Activated CD4-positive, alpha-beta memory T cell treated with anti-CD3 and anti-CD28 coated beads, Interleukin-2, amount 10 ng/mL, durations not matched to agents 7 days and 5 days (primary cell): ENCODE results near the gene PSPH. TPM values are rescaled to one million over a fixed set of nuclear protein-coding genes. Genes with fewer than 3 reads are reported as not detected.
"Not testable (repeated sequence)": the region's sequence is repeated elsewhere in the genome, so short reads cannot be mapped to it uniquely, and the experiment has no call there.

Source experiments
- CTCF ChIA-PET: fragments of 350-600 bp; sonication (Branson Sonifier 250); formaldehyde crosslinking; loops from one replicate; lab custom pipeline; 2021; ENCODE audit warnings: antibody characterized with exemption, inconsistent platforms; lab: Charles Lee
- POLR2A ChIA-PET: fragments of 350-600 bp; sonication (Branson Sonifier 250); formaldehyde crosslinking; loops from one replicate; lab custom pipeline; 2021; ENCODE audit warnings: antibody characterized with exemption; lab: Charles Lee
- DNase-seq: peaks from one replicate; pipeline ENCODE4 v3.0.0-alpha.2; 2020
- H3K27ac Mint-ChIP-seq: one replicate; pipeline ENCODE4 v1.8.0; 2021; ENCODE audit warnings: mild to moderate bottlenecking, mixed read lengths
- H3K27me3 Mint-ChIP-seq: one replicate; pipeline ENCODE4 v1.8.0; 2021; ENCODE audit warnings: mixed read lengths
- H3K36me3 Mint-ChIP-seq: one replicate; pipeline ENCODE4 v1.8.0; 2021; ENCODE audit warnings: low read depth, mixed read lengths
- H3K4me1 Mint-ChIP-seq: one replicate; pipeline ENCODE4 v1.8.0; 2021; ENCODE audit warnings: mixed read lengths
- H3K4me3 Mint-ChIP-seq: one replicate; pipeline ENCODE4 v1.8.0; 2021; ENCODE audit warnings: mild to moderate bottlenecking, mixed read lengths
- H3K9me3 Mint-ChIP-seq: one replicate; pipeline ENCODE4 v1.8.0; 2021; ENCODE audit warnings: mixed read lengths
- total RNA-seq, 2 experiments: library from RNA; stranded (reverse); gene quantifications; one replicate each; pipeline ENCODE4 v1.2.3, GENCODE V29; 2021

The PSPH gene
- 10 to 100 TPM; 12.0 to 13.7 TPM for total RNA-seq

GRCh38 chr7:56051339-56052191 is at the start of gene PSPH, which contains the start of gene CCT6A:
Gene PSPH (minus strand): TSS chr7:56051444. CDS start chr7:56021212, 30,232 bp downstream.
Gene CCT6A (plus strand): TSS chr7:56051765. CDS start chr7:56051849, 84 bp downstream.
- CTCF ChIA-PET, result interaction anchor here (0.7 to 2.0 kb wide), 9 partner anchors 8 to 87 kb away, joined by 3 to 18 read pairs (median 4); partner anchors contain the start of genes CHCHD2, NIPSNAP2 and SUMF2
- H3K36me3 Mint-ChIP-seq, result peaks cover 38% of the 10 kb centered on the region
- H3K4me1 Mint-ChIP-seq, result peaks cover 50% of the 10 kb centered on the region
- H3K9me3 Mint-ChIP-seq, result no peaks in the 10 kb centered on the region
- DNase-seq, result peak; percentile 91
- POLR2A ChIA-PET, result interaction anchor here (0.7 to 2.2 kb wide), 14 partner anchors 10 to 1292 kb away, joined by 3 to 40 read pairs (median 4); partner anchors contain the start of genes CHCHD2, SEC61G and SUMF2
- H3K4me3 Mint-ChIP-seq, result peak within 1 kb of the TSS; percentile 96
- H3K27ac Mint-ChIP-seq, result peak within 1 kb of the TSS; percentile 89
- no peaks in the 10 kb centered on the region for H3K27me3 Mint-ChIP-seq

- H3K4me1 Mint-ChIP-seq, result peaks cover 17% of the 10 kb centered on the region
- H3K36me3 Mint-ChIP-seq, result peaks cover 47% of the 10 kb centered on the region
- H3K27ac Mint-ChIP-seq, result no peak overlapping the region
- POLR2A ChIA-PET, result no interaction called here
- no peak overlapping the region for H3K4me3 Mint-ChIP-seq
- no peaks in the 10 kb centered on the region for H3K9me3 Mint-ChIP-seq
- H3K27me3 Mint-ChIP-seq, result no peaks in the 10 kb centered on the region
- CTCF ChIA-PET, result interaction anchor here (0.7 kb wide), 1 partner anchor 9 kb away, joined by 3 read pairs; no protein-coding TSS in a partner anchor
- DNase-seq, result no peak
These were observed 48.4 kb upstream of the PSPH start for GRCh38 chr7:56099653-56100052.

DNA sequence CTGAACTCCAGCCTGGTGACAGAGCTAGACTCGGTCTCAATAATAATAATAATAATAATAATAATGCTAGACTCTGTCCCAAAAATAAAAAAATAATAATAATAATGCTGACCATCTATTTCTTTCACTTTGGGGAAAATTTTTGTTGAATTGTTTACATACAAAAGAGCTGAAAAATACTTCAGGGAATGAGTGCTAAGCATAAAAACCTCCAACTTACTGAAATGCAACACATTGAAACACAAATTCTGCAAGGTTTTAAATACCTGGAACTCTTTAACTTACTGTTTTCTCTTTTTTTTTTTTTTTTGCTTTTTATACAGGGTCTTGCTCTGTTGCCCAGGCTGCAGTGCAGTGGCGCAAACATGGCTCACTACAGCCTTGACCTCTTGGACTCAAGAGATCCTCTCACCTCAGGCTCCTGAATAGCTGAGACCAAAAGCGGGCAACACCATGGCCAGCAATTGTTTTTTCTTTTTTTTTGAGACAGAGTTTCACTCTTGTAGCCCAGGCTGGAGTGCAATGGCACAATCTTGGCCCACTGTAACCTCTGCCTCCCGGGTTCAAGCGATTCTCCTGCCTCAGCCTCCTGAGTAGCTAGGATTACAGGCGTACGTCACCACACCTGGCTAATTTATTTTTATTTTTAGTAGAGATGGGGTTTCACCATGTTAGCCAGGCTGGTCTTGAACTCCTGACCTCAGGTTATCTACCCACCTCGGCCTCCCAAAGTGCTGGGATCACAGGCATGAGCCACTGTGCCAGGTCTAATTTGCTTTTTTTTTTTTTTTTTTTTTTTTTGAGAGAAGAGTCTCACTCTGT is 47.2 kb upstream of the PSPH start:
- H3K27ac Mint-ChIP-seq, H3K27me3 Mint-ChIP-seq, DNase-seq, CTCF ChIA-PET, H3K4me3 Mint-ChIP-seq, H3K4me1 Mint-ChIP-seq, H3K9me3 Mint-ChIP-seq: not testable (repeated sequence)
- peaks cover 38% of the 10 kb centered on the region for H3K36me3 Mint-ChIP-seq
- POLR2A ChIA-PET, result interaction anchor here (0.9 to 1.4 kb wide), 3 partner anchors 8 to 35 kb away, joined by 3 to 4 read pairs (median 3); partner anchors contain the start of genes CHCHD2 and SUMF2

- POLR2A ChIA-PET, result interaction anchor here (1.2 to 1.4 kb wide), 2 partner anchors 9 to 34 kb away, joined by 3 to 4 read pairs; partner anchors contain the start of genes CHCHD2 and SUMF2
- DNase-seq, result no peak
- Mint-ChIP-seq H3K27me3 (no peaks in the 10 kb centered on the region), H3K4me3 (no peak overlapping the region), H3K27ac (no peak overlapping the region), H3K36me3 (peaks cover 35% of the 10 kb centered on the region), H3K9me3 (no peaks in the 10 kb centered on the region), H3K4me1 (peaks cover 4% of the 10 kb centered on the region)
- CTCF ChIA-PET, result no interaction called here
These were observed 46.5 kb upstream of the PSPH start for GRCh38 chr7:56097700-56098099.

DNA sequence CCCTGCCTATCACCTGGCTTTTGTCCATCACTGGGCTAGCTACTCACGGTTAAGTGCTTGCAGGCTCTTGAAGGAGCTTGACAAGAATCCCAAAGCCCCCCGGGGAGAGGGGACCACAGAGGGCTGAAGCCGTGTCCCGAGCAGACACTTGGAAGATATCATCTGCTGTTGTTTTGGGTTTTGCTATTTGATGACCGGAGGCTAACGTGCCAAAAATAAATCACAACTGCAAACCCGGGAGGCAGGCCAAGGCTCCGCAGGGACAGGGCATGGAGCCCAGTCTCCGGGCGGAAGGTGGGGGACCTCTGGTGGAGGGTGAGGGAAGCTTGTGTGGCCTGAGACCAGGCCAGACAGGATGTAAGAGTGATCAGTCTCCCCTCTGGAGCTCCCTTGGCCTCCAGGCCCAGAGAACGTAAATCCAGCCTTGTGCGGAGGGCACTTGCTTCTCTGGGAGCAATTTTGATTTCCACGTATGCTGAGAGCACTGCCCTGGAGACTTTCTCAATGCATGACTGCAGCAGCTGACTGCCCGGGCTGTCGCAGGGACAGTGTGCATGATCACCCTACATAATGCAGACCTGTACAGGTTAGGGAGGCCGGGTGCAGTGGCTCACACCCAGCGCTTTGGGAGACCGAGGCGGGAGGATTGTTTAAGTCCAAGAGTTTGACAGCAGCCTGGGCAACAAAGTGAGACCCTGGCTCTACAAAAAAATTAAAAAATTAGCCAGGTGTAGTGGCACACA is 41.7 kb upstream of the PSPH start, which contains the start of gene PHKG1:
PHKG1 (minus strand) TSS at position 164 of the 743 bp plus-strand sequence. CDS start 4,011 bp downstream, outside the sequence.
- no peaks in the 10 kb centered on the region for H3K27me3 Mint-ChIP-seq

GRCh38 chr7:56092388-56092787 is 41.1 kb upstream of the PSPH start:
- not testable (repeated sequence) for H3K4me3 Mint-ChIP-seq, H3K27me3 Mint-ChIP-seq, DNase-seq, H3K4me1 Mint-ChIP-seq, H3K9me3 Mint-ChIP-seq, H3K36me3 Mint-ChIP-seq, H3K27ac Mint-ChIP-seq
- POLR2A ChIA-PET, result interaction anchor here (0.7 to 1.8 kb wide), 2 partner anchors 9 to 13 kb away, joined by 3 to 5 read pairs; partner anchors contain the start of gene CHCHD2
- CTCF ChIA-PET, result interaction anchor here (0.8 kb wide), 1 partner anchor 9 kb away, joined by 3 read pairs; no protein-coding TSS in a partner anchor

More for the DNA sequence above, 41.7 kb upstream of the PSPH start, which contains the start of gene PHKG1:
- peaks cover 2% of the 10 kb centered on the region for H3K4me1 Mint-ChIP-seq
- no peak for DNase-seq
- peaks cover 9% of the 10 kb centered on the region for H3K36me3 Mint-ChIP-seq
- no peak within 1 kb of the TSS for H3K4me3 Mint-ChIP-seq
- ChIA-PET CTCF (interaction anchor here (0.5 kb wide), 1 partner anchor 21 kb away, joined by 3 read pairs; no protein-coding TSS in a partner anchor), POLR2A (interaction anchor here (0.7 kb wide), 1 partner anchor 9 kb away, joined by 3 read pairs; no protein-coding TSS in a partner anchor)
- no peaks in the 10 kb centered on the region for H3K9me3 Mint-ChIP-seq
- H3K27ac Mint-ChIP-seq, result no peak within 1 kb of the TSS

DNA sequence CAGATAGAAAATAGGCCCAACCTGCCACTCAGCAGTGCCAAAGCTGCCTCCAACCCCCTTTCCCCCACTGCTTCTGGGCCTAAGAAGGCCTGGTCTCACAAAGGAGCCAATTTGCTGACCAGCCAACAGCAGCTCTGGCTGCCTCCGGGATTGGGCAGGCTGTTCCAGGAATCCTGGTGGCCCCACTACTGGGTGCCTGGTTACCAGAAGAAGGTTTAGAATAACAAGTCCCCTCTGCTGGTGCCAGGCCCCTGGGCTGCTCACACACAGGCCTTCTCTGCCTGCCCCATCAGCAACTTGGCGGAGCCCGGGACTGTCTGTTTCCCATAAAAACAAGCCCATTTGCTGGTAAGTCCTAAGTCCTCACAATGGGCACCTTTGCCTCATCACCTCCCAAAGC is 40.3 kb upstream of the PSPH start:
- Mint-ChIP-seq H3K4me1 (peaks cover 2% of the 10 kb centered on the region), H3K9me3 (no peaks in the 10 kb centered on the region), H3K36me3 (peaks cover 5% of the 10 kb centered on the region), H3K27ac (no peak overlapping the region), H3K4me3 (no peak overlapping the region), H3K27me3 (no peaks in the 10 kb centered on the region)
- DNase-seq, result no peak
- CTCF ChIA-PET, result interaction anchor here (0.8 kb wide), 1 partner anchor 10 kb away, joined by 3 read pairs; no protein-coding TSS in a partner anchor
- POLR2A ChIA-PET, result interaction anchor here (1.8 kb wide), 1 partner anchor 14 kb away, joined by 5 read pairs; the partner anchor contains the start of gene CHCHD2

- no peak for DNase-seq
- Mint-ChIP-seq H3K9me3 (no peaks in the 10 kb centered on the region), H3K27me3 (no peaks in the 10 kb centered on the region), H3K4me1 (no peaks in the 10 kb centered on the region), H3K27ac (no peak overlapping the region), H3K4me3 (no peak overlapping the region), H3K36me3 (peaks cover 4% of the 10 kb centered on the region)
- ChIA-PET POLR2A (interaction anchor here (1.3 to 1.5 kb wide), 3 partner anchors 14 to 23 kb away, joined by 3 to 5 read pairs (median 3); partner anchors contain the start of gene SUMF2), CTCF (no interaction called here)
These were observed 36.2 kb upstream of the PSPH start for GRCh38 chr7:56087445-56087844.

DNA sequence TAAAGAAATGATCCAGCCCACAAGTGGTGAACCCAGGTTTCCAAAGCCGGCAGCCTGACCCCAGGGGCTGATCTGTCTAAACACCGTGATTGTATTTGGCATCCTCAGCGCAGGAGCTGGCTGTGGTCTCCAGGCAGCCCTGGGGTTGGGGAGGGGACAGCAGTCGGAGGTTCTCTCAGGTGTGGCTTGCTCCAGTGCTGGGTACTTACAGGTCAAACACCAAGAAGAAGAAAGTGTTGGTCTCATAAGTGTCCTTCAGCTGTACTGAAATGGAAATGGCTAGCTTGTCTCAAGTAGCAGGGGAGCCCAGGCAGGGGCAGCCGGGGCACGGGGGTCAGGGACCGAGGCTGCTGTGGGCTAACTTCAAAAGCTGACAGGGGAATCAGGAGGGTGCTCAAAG is 35.5 kb upstream of the PSPH start:
- no peaks in the 10 kb centered on the region for H3K4me1 Mint-ChIP-seq
- H3K9me3 Mint-ChIP-seq, result no peaks in the 10 kb centered on the region
- H3K27ac Mint-ChIP-seq, result no peak overlapping the region
- no peaks in the 10 kb centered on the region for H3K27me3 Mint-ChIP-seq
- ChIA-PET POLR2A (interaction anchor here (0.9 to 1.5 kb wide), 4 partner anchors 12 to 23 kb away, joined by 3 to 5 read pairs (median 3); partner anchors contain the start of gene SUMF2), CTCF (no interaction called here)
- H3K4me3 Mint-ChIP-seq, result no peak overlapping the region
- peaks cover 9% of the 10 kb centered on the region for H3K36me3 Mint-ChIP-seq
- DNase-seq, result no peak

DNA sequence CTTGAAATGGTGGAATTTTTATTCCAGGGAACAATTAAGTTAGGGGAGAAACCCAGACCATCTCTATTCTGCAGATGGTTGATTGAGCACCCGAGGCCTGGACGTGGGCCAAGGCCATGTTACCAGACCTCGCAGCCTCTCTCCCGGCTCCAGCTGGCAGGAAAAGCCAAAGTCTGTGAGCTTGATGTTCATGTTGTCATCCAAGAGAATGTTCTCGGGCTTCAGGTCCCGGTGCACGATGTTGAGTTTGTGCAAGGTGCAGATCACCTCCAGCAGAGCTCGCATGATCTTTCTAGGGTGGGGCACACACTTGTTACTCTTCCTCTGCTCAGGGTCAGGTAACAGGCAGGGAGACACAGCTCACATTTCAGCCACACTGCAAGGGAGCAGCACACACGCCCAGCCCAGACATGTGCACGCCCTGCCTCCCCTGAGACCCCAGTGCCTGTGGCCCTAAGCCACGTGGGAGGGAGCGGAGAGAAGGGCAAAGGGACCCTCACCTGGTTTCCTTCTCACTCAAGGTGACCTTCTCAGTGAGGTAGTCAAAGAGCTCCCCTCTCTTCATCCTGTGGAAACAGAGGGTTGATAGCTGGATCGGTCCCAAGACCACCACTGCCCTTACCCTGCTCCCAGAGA is 32.0 kb upstream of the PSPH start:
- Mint-ChIP-seq H3K27me3 (no peaks in the 10 kb centered on the region), H3K9me3 (no peaks in the 10 kb centered on the region), H3K4me3 (no peak overlapping the region), H3K4me1 (no peaks in the 10 kb centered on the region), H3K36me3 (peaks cover 29% of the 10 kb centered on the region), H3K27ac (no peak overlapping the region)
- ChIA-PET CTCF (interaction anchor here (0.9 kb wide), 1 partner anchor 8 kb away, joined by 3 read pairs; no protein-coding TSS in a partner anchor), POLR2A (no interaction called here)
- DNase-seq, result no peak

GRCh38 chr7:56081626-56082340 is 30.5 kb upstream of the PSPH start:
- no peak overlapping the region for H3K4me3 Mint-ChIP-seq

More at GRCh38 chr7:56081626-56082340, 30.5 kb upstream of the PSPH start:
- H3K4me1 Mint-ChIP-seq, result no peaks in the 10 kb centered on the region
- no peaks in the 10 kb centered on the region for H3K27me3 Mint-ChIP-seq
- POLR2A ChIA-PET, result no interaction called here
- H3K36me3 Mint-ChIP-seq, result peaks cover 29% of the 10 kb centered on the region
- CTCF ChIA-PET, result no interaction called here
- DNase-seq, result no peak
- H3K27ac Mint-ChIP-seq, result no peak overlapping the region
- H3K9me3 Mint-ChIP-seq, result no peaks in the 10 kb centered on the region
